DOHH2 (cell line): ENCODE data around the gene FRMD3.

Experiments
- H3F3A ChIP-seq: fragments of 200-600 bp; sonication (generic), shearing (Covaris generic); 2 replicates; pipeline ENCODE4 v1.6.0; 2016; ENCODE audit warnings: antibody characterized with exemption, mild to moderate bottlenecking; ENCODE audit not compliant: control insufficient read depth, insufficient read depth
- H3K27ac ChIP-seq: fragments of 200-600 bp; sonication (generic); 2 replicates; pipeline ENCODE4 v1.5.1; 2014; ENCODE audit warnings: low read depth, mild to moderate bottlenecking, low read length, moderate library complexity
- H3K27me3 ChIP-seq: fragments of 200-600 bp; sonication (generic); 2 replicates; pipeline ENCODE4 v1.6.1; 2014; ENCODE audit warnings: mild to moderate bottlenecking, low read length, mixed read lengths; ENCODE audit not compliant: control insufficient read depth
- H3K36me3 ChIP-seq: fragments of 200-600 bp; sonication (generic); 2 replicates; pipeline ENCODE4 v1.6.1; 2014; ENCODE audit warnings: mild to moderate bottlenecking, low read length, moderate library complexity, mixed read lengths; ENCODE audit not compliant: control insufficient read depth
- H3K4me1 ChIP-seq: fragments of 200-600 bp; sonication (generic); 2 replicates; pipeline ENCODE4 v1.6.1; 2014; ENCODE audit warnings: mild to moderate bottlenecking, low read length, mixed read lengths; ENCODE audit not compliant: control insufficient read depth
- H3K4me2 ChIP-seq: fragments of 200-600 bp; sonication (generic); 2 replicates; pipeline ENCODE4 v1.6.0; 2014; ENCODE audit warnings: mild to moderate bottlenecking, low read length, moderate library complexity
- H3K4me3 ChIP-seq: fragments of 200-600 bp; sonication (generic); 2 replicates; pipeline ENCODE4 v1.5.1; 2014; ENCODE audit warnings: mild to moderate bottlenecking, low read length, mixed read lengths
- H3K79me2 ChIP-seq: fragments of 200-600 bp; sonication (generic); 2 replicates; pipeline ENCODE4 v1.6.1; 2014; ENCODE audit warnings: mild to moderate bottlenecking, low read length, mixed read lengths; ENCODE audit not compliant: control insufficient read depth
- H3K9me2 ChIP-seq: fragments of 200-600 bp; sonication (generic); replicated peaks from 2 replicates; pipeline ENCODE4 v1.6.1; 2014; ENCODE audit warnings: mild to moderate bottlenecking, low read length, mixed read lengths; ENCODE audit not compliant: control insufficient read depth
- H3K9me3 ChIP-seq: fragments of 200-600 bp; sonication (generic); 2 replicates; pipeline ENCODE4 v1.6.1; 2014; ENCODE audit warnings: antibody characterized with exemption, low read length, mixed read lengths; ENCODE audit not compliant: control insufficient read depth, insufficient read depth
- H4K20me1 ChIP-seq: fragments of 200-600 bp; sonication (generic); 2 replicates; pipeline ENCODE4 v1.6.0; 2014; ENCODE audit warnings: low read depth, mild to moderate bottlenecking, antibody characterized with exemption, low read length, moderate library complexity; ENCODE audit not compliant: control insufficient read depth, insufficient read depth
- EZH2phosphoT487 ChIP-seq: fragments of 200-600 bp; sonication (generic); IDR thresholded peaks from 2 replicates; pipeline ENCODE4 v1.6.1; 2017; ENCODE audit warnings: borderline replicate concordance, mild to moderate bottlenecking, antibody characterized with exemption, low read length, moderate library complexity, mixed read lengths
- TF ChIP-seq, protein P1 (sequence below): fragments of 200-600 bp; sonication (generic); IDR thresholded peaks from one replicate; pipeline ENCODE4 v1.5.1; 2014; ENCODE audit warnings: antibody characterized with exemption, mild to moderate bottlenecking, low read depth, low read length; ENCODE audit not compliant: poor library complexity, severe bottlenecking

Gene FRMD3

DNA sequence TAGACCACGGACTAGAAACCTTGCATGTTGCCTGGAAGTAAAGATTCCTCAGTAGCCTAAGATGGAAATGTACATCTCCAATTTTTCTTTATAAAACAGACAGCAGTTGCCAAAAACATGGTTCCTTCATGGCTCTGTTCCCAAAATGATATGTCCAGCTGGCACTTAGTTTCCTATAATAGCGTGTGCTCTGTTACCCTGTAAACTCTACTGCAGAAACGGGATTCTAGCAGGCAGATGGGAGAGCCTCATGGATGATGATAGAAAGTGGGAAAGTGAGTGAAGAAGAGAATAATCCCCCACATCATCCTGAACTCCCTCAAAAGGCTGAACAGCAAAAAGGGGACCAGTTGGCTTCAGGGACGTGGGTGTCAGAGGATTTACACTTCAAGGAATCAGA lies 118.2 kb downstream of the FRMD3 start:
- Histone ChIP-seq H3F3A (no peaks in the 10 kb centered on the region), H3K27ac (no peak overlapping the region), H3K9me2 (no peaks in the 10 kb centered on the region), H3K36me3 (no peaks in the 10 kb centered on the region), H3K4me2 (no peak overlapping the region), H3K9me3 (no peaks in the 10 kb centered on the region), H4K20me1 (no peaks in the 10 kb centered on the region), H3K4me1 (no peaks in the 10 kb centered on the region), H3K27me3 (no peaks in the 10 kb centered on the region), H3K4me3 (no peak overlapping the region), H3K79me2 (no peaks in the 10 kb centered on the region)
- TF ChIP-seq EZH2phosphoT487: no peak
- TF ChIP-seq, protein P1, sequence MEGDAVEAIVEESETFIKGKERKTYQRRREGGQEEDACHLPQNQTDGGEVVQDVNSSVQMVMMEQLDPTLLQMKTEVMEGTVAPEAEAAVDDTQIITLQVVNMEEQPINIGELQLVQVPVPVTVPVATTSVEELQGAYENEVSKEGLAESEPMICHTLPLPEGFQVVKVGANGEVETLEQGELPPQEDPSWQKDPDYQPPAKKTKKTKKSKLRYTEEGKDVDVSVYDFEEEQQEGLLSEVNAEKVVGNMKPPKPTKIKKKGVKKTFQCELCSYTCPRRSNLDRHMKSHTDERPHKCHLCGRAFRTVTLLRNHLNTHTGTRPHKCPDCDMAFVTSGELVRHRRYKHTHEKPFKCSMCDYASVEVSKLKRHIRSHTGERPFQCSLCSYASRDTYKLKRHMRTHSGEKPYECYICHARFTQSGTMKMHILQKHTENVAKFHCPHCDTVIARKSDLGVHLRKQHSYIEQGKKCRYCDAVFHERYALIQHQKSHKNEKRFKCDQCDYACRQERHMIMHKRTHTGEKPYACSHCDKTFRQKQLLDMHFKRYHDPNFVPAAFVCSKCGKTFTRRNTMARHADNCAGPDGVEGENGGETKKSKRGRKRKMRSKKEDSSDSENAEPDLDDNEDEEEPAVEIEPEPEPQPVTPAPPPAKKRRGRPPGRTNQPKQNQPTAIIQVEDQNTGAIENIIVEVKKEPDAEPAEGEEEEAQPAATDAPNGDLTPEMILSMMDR: no peak

- Histone ChIP-seq H3K27me3 (no peaks in the 10 kb centered on the region), H3K36me3 (no peaks in the 10 kb centered on the region), H3K4me1 (no peaks in the 10 kb centered on the region), H3K4me3 (no peak overlapping the region), H4K20me1 (no peaks in the 10 kb centered on the region), H3K9me2 (no peaks in the 10 kb centered on the region), H3K9me3 (no peaks in the 10 kb centered on the region), H3K27ac (no peak overlapping the region), H3K79me2 (no peaks in the 10 kb centered on the region), H3F3A (no peaks in the 10 kb centered on the region), H3K4me2 (no peak overlapping the region)
- TF ChIP-seq, protein P1: no peak
- TF ChIP-seq EZH2phosphoT487: no peak
These were observed 119.9 kb downstream of the FRMD3 start for GRCh38 chr9:83418283-83418682.

DNA sequence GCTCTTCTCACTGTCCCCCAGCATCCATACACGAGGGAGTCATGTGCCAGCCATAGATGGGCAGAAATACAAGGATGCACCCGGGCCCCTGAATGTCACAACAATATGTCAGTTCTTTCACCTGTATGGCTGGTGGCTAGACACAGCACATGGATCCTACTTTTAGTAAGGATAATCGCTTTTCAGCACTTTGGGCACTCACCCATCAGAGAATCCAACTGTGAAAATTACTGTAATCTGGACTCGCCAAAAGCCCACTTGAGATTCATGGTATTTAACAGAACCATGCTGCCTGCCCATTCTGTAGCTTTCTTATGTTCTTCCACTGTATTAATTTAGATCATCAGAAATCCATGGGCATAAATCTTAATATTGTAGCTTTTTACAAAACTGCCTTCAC lies 124.8 kb downstream of the FRMD3 start:
- Histone ChIP-seq H3K4me1 (no peaks in the 10 kb centered on the region), H3K36me3 (no peaks in the 10 kb centered on the region), H3K27ac (no peak overlapping the region), H4K20me1 (no peaks in the 10 kb centered on the region), H3K4me2 (no peak overlapping the region), H3K79me2 (no peaks in the 10 kb centered on the region), H3K9me3 (no peaks in the 10 kb centered on the region), H3K27me3 (no peaks in the 10 kb centered on the region), H3F3A (no peaks in the 10 kb centered on the region), H3K9me2 (no peaks in the 10 kb centered on the region), H3K4me3 (no peak overlapping the region)
- no peak for TF ChIP-seq EZH2phosphoT487
- TF ChIP-seq, protein P1: no peak

GRCh38 chr9:83410701-83411100 lies 127.5 kb downstream of the FRMD3 start:
- Histone ChIP-seq H3K4me1 (no peaks in the 10 kb centered on the region), H3K4me3 (no peak overlapping the region), H3K9me2 (no peaks in the 10 kb centered on the region), H3K36me3 (no peaks in the 10 kb centered on the region), H3F3A (no peaks in the 10 kb centered on the region), H3K79me2 (no peaks in the 10 kb centered on the region), H3K27me3 (no peaks in the 10 kb centered on the region), H4K20me1 (no peaks in the 10 kb centered on the region), H3K4me2 (no peak overlapping the region), H3K27ac (no peak overlapping the region), H3K9me3 (no peaks in the 10 kb centered on the region)
- TF ChIP-seq, protein P1: no peak
- no peak for TF ChIP-seq EZH2phosphoT487
